Measurements from ENCODE around the gene GPR152.

Gene GPR152

DNA sequence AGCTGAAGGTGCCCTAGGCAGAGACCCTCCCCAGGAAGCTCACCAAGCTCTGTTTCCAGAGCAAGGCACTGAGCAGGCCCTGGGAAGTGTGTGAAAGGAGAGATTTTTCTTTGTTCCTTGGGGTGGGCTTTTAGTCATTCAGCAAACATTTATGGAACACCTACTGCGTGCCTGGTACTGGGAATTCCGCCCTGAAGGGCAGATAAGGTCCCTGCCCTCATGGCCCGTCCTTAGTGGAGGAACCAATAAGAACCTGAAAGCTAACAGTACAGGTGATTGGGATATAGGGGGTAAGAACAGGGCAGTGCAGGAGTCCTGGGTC lies 12.6 kb upstream of the GPR152 start:
- DNase-seq (ENCODE audit: low read depth in 2 of 2): no peak

DNA sequence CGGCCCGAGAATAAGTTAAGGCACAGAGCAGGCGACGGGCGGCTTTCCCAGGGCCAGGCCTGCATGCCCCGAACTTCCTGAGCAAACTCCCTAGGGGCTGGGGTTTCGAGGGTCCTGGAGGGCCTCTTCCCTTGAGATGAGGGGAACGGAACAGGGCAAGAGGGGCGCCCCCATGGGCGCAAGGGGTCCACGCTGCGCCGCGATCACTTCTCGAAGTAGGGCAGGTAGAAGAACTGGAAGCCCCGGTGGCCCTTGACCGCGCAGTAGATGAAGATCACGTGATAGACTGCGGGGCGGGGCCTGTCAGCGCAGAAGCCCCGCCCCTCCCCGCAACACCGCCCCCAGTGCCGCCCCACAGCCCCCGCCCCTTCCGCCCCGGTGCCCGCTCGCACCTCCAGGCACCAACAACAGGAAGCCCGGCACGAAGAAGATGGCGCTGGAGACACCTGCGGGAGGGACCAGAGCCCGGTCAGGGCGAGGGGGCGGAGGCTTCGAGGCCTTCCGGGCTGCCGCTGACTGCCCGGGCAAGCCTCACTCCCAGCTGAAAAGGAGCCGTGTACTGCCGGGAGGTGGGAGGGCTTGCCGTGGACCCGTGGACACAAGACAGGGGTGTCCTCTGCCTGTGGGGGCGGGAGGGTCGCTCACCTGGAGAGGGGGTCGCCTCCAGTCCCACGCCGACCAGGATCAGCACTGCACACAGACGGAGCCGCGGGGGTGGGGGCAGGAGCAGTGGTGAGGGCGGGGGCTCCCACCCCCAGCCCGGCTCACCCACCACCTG lies 12.1 kb upstream of the GPR152 start:
- DNase-seq (ENCODE audit: low read depth in 2 of 2): peak; percentile 91 to 92

DNA sequence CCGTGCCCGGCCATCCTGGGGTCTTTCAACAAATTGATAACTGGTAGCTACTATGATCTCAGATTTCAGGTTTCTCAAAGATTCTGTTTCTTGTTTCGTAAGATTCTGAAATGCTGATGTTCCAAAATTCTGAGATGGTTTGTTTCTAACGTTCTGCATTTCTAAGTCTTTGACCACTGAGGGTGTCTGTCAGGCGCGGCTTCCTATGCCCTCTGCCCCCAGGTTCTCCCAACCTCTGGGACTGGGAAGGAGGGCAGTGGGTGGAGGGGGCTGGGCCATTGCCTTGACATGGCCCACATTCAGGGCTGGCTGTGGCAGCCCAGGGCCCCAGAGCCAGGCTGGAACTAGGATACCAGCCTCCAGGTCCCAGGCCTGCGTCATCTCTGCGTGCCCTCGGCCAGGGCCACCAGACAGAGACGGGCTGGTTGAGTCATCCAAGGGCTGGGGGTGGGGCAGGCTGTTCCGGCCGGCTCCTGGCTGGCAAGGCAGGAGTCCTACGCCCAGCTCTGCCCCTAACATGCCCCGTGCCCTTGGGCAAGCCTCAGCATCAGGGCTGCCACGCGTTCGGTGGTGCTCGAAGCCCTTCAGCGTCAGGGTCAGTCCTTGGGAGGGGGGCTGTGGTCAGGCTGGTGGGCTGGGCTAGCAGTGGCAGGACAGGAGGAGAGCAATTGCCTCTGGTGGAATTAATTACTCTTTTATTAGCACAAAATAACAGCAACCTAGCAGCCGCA lies 11.3 kb upstream of the GPR152 start:
- DNase-seq (ENCODE audit: low read depth in 2 of 2): no peak

DNA sequence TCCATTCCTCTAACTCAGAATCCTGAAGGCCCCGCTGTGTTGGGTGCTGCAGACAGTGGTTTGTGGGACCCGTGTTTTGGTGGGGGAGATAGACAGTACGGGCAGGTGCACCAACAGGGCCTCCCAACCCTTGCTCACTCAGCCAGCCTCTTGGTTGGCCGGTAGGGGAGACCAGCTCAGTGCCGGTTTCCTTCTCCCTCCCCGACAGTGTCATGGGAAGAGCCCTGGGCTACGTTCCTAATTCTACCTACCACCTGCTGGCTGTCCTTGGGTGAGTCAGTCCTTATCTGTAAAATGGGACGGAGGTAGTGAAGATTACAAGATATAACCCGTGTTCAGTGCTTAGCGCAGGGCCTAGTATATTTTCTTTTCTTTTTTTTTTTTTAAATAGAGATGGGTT lies 10.7 kb upstream of the GPR152 start:
- DNase-seq (ENCODE audit: low read depth in 2 of 2): no peak

DNA sequence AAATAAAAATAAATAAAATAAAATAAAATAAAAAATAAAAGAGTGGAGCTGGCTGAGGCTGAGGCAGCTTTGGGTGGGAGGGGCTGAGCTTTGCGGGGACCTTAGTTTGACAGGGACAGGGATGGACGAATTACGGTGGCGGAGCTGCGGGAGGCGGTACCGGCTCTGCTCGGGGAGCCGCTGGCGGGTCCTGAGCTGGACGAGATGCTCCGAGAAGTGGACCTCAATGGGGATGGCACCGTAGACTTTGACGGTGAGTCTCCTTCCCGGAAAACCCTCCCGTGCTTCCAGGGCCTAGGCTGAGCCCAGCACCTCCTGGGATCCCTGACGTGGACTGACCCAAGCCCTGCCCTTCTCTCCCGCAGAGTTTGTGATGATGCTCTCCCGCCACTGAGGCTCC lies 5.7 kb upstream of the GPR152 start:
- no peak for DNase-seq (ENCODE audit: low read depth in 2 of 2)

DNA sequence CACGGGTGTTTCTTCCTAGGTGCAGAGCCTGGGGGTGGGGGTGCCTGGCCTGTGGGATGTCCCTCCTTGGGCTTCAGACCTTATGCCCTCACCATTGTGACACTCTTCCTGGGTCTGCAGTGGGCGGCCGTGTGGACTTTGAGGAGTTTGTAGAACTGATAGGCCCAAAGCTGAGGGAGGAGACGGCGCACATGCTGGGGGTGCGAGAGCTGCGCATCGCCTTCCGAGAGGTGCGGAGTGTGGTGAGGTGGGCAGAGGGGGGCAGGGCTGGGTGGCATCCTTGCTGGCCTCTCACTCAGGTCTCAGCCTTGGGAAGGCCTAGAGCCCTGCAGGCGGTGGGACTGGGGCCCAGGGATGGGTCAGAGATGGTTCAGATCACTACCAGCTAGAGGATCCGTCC lies 4.9 kb upstream of the GPR152 start:
- no peak for DNase-seq (ENCODE audit: low read depth in 2 of 2)

- DNase-seq (ENCODE audit: low read depth in 2 of 2): no peak
Measured at GRCh38 chr11:67456068-67456705, 3.7 kb upstream of the GPR152 start.

DNA sequence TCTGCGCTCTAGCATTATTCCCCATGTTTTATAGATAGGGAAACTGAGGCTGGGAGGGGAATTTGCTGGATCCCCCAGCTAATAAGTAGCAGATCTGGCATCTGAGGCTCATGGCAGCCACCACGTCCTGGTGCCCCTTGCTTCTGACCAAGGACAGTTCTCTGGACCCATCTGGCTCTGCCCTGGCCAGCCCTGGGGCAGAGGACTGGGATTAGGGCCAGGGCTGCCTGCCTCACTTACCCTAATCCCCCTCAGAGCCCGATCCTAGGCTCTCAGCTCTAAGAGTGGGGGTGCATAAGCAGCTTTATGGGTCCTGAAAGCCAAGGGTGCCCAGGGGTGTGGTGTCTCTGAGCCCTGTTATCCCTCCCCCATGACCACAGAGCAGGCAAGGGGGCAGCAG lies 2.5 kb upstream of the GPR152 start, which contains the start of gene CABP4:
TSS of gene CABP4 (plus strand) at position 301 of the 400 bp plus-strand sequence. CDS start at position 371, 70 bp downstream.
- DNase-seq (ENCODE audit: low read depth in 2 of 2): no peak

DNA sequence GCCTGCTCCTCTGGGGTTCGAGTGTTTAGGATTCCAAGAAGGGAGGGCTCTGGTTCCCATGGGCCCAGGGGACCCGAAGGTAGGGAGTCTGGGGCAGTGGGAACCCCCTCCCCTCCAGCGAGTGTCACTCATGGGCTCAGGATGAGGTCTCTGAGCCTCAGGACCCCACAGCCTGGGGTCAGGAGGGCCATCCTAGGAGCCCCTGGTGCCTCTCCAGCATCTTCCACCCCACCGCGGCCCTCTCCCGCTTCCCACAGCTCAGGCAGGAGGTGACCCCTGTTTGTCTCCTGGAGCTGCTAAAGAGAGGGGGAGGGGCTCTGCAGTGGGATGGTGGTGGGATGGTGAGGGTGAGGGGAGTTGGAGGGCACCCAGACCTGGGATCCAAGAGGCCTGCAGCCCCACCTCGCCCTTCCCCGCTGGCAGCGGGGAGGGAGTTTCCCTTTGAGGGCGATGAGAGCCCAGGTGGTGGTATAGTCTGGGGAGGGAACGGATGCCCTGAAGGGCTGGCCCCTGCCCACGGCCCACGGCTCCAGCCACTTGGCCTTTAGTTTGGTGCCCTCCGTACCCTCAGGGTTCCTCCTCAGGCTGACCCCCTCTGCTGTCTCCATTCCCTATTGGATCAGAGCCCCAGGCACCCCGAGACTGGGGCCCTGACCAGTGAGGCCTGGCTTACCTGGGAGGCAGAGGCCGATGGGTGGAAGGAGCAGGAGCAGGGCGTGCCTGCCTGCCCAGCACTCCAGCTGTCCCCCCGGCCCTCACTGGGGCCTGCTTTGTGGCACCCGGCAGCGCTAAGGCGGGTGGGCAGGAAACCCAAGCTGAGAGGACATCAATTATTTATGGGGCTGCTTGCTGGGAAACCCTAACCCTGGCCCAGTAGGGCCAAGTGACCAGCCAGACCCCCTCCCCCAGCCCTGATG lies 1.5 kb upstream of the GPR152 start:
- DNase-seq (ENCODE audit: low read depth in 2 of 2): no peak

DNA sequence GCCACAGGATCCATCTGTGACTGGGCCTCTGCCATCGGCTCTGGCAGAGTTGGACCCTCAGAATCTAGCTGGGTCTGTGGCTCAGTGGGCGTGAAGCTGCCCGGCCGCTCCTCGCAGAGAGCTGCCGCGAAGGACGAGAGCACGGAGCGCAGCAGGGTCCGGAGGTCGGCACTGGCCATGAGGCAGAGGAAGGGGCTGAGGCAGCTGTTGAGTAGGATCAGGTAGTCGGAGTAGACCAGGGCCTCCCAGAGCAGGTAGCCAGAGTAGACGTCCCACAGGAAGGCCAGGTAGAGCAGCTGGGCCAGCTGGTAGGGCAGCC lies 912 bp downstream of the GPR152 start:
- DNase-seq (ENCODE audit: low read depth in 2 of 2): no peak

DNA sequence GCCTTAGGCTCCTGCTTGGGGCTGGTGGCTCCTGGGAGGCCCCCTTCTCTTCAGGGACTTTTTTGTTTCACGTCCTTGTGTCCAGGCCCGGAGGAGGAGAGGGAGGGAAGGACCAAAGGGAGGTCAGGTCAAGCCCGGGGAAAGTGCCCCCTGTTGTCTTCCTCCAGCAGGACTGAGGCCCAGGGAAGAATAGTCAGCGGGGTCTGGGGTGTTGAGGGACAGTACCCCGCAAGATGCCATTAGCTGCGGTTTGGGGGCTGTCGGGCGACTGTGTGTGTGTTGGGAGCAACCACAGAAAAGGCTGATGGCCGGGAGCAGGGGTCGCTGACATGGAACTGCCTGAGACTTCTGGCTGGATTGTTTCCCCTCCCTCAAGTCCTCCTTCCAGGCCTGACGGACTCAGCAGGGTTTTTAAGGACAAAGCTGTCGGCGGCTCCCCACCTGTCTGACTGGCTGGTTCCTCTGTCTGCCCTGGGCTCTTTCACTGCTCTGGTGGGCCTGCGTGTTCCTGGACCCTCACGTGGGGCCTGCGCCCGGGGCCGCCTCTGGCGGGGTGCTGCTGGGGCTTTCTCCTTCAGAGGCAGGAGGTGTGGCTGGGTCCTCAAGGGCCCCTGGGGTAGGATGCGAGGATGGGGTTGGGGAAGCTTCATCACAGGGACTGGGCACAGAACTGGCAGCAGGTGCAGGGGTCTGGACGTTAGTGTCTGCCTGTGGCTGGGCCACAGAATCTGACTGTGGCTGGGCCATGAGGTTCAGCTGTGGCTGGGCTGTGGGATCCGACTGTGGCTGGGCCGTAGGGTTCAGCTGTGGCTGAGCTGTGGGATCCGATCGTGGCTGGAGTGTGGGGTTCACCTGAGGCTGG lies 1.5 kb downstream of the GPR152 start:
- DNase-seq (ENCODE audit: low read depth in 2 of 2): no peak

- no peak for DNase-seq (ENCODE audit: low read depth in 2 of 2)
Measured at GRCh38 chr11:67449116-67449844, 3.2 kb downstream of the GPR152 start.

DNA sequence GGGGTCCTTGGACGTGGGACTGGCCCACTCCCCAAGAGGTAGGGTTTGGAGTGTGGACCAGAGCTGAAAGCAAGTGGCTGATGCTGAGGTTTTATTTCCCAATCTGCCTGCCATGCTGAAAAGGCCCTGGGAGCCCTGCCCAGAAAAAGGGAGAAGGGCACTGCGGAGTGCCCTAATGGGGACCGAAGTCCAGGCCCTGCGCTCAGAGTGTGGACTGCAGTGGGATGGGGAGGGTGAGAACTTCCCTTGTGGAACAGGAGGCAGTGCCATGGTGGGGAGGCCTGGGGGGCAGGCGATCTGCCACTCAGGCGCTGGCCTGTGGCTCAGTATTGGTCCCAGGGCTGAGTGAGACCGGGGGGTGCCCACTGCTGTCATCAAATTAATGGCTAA lies 4.3 kb downstream of the GPR152 start:
- DNase-seq (ENCODE audit: low read depth in 2 of 2): no peak

DNA sequence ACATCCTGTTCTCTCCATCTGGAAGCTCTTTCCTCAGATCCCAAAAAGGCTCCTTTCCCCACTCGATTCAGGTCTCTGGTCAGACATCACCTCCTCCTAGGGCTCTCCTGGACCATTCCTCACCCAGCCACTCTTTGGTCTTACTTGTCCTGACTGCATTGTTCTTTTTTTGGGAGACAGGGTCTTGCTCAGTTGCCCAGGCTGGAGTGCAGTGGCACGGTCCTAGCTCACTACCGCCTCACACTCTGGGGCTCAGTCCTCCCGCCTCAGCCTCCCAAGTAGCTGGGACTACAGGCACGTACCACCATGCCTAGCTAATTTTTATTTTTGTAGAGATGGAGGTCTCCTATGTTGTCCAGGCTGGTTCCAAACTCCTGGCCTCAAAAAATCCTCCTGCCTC lies 7.0 kb downstream of the GPR152 start:
- DNase-seq (ENCODE audit: low read depth in 2 of 2): no peak

DNA sequence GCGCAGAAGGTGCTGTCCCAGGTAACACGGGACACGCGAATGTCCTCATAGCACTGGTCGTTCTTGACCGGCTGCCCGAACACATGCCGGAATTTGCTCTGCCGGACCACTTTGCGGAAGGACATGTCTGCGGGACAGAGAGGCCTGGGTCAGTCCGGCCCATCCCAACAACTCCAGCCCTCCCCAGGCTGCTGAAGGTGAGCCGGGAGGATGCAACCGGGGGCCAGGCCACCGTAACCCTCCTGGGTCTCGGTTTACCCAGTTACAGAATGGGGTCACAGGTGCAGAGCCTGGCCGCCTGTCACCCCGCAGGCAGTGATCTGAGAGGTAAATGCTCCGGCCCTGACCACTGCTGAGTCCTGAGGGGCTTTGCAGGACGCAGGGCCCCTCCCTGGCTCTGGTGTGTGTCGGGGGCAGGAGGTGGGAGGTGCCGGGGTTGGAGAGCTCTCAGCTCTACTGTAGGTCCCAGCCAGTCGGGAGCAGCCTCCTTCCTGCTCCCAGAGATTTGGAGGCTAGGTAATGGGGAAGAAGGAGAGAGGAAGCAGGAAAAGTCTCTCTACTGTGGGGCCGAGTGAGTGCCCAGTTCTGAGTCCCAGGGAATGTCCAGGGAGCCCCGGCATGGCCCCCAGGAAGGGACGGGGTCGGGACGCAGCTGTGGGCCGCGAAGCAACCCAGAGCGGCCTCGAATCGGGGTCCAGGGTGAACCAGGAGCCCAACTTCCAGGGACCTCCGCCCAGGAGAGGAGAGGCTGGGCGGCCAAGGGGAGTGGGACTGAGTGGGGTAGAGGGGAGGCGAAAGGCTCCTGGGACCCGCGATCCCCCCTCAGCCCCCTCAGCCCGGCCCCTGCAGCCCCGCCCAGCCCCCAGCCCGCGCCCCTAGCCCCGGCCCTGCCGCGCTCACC lies 9.8 kb downstream of the GPR152 start:
- no peak for DNase-seq (ENCODE audit: low read depth in 2 of 2)

- no peak for DNase-seq (ENCODE audit: low read depth in 2 of 2)
Measured at GRCh38 chr11:67441731-67442351, 10.7 kb downstream of the GPR152 start.

DNA sequence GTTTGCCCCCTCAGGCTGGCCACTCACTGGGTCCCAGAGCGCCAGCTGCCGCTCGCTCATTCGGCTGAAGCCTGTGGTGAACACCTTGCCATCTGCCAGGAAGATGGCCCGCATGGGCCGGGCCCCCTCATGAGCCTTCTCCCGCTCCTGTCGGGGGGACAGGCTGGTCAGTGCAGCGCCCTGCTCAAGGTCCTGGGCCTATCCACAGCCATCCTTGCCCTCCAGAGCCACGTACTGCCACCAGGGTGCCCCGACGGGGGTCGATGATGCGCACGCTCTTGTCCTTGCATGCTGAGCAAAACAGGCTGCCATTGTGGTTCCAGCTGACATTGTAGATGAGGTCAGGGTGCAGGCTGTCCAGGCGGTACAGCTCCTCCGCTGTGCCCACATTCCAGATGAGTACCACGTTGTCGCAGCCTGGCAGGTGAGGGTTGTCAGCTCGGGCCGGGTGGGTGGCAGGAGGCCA lies 11.4 kb downstream of the GPR152 start:
- no peak for DNase-seq (ENCODE audit: low read depth in 2 of 2)

DNA sequence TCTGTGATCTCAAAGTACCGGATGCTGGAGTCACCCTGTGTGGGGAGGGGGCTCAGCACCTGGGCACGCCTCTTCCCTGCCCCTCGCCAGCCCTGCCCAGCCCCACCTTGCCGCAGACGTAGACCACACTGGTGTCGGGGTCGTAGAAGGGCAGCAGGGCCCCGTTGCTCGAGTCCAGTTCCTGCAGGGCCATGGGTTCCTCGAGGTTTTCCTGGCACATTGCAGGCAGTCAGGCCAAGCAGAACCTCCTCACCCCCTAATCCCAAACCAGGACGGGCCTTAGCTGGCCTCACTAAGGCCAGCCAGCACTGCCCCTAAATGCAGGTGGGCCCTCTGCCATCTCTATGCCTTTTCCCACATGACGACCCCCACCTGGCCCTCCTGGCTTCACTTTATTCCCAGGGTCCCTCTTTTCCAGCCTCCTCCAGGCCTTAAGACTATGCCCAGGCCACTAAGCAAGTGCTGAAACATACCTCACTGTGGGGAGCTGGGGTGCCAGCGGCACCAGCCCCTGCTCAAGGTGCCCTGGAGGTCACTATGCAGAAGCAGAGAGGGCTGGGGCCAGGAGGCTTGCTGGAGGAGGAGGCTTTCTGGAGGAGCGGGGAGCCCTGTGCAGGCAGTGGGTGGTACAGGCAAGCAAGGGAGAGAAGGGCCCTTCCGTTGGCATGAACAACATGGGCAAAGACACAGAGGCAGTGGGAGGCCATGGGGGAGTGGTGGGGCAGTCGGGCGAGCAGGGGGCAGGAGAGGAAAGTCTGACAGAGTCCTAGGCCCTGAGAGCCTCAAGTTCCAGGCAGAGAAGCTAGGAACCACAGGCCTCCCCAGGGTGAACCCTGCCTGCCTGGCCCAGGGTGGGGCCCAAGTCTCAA lies 12.1 kb downstream of the GPR152 start:
- DNase-seq (ENCODE audit: low read depth in 2 of 2): no peak
